Kidney (tissue), 14 donors: ENCODE measurements around the gene PPFIBP1. TPM values are rescaled to one million over a fixed set of nuclear protein-coding genes. Genes with fewer than 3 reads are reported as not detected.
A peak's percentile ranks its signal among the peaks of the same experiment; 100 is the strongest.
"Not testable (repeated sequence)": the region's sequence is repeated elsewhere in the genome, so short reads cannot be mapped to it uniquely, and the experiment has no call there.

Source experiments
- DNase-seq, 5 donors: peaks; one replicate each; pipeline ENCODE4 v3.0.0-alpha.2; 2013 to 2020
- FAIRE-seq: peaks from 2 replicates; lab custom pipeline; 2012; peaks lifted over from hg19 to GRCh38; lab: Jason Lieb, UNC
- H3K27ac ChIP-seq, 2 donors: one replicate each; pipeline ENCODE4 v1.7.0; 2013; ENCODE audit warnings: low read depth in 2 of 2, low read length in 2 of 2, inconsistent platforms in 1 of 2
- H3K27me3 ChIP-seq: one replicate; pipeline ENCODE4 v1.7.1; 2013; ENCODE audit warnings: low read length, inconsistent platforms; ENCODE audit not compliant: control insufficient read depth, insufficient read depth
- H3K36me3 ChIP-seq, 3 donors: one replicate each; pipeline versions ENCODE4 v1.7.0 to v1.7.1; 2013; ENCODE audit warnings: low read length in 3 of 3, control low read depth in 1 of 3, inconsistent platforms in 1 of 3; ENCODE audit not compliant: insufficient read depth in 3 of 3, control insufficient read depth in 2 of 3
- H3K4me1 ChIP-seq, 3 donors: one replicate each; pipeline versions ENCODE4 v1.7.0 to v1.7.1; 2013; ENCODE audit warnings: low read length in 3 of 3, inconsistent platforms in 1 of 3, low read depth in 1 of 3; ENCODE audit not compliant: control insufficient read depth in 2 of 3, insufficient read depth in 2 of 3
- H3K4me3 ChIP-seq, 3 donors: one replicate each; pipeline versions ENCODE4 v1.7.0 to v1.8.1; 2013; ENCODE audit warnings: low read length in 3 of 3, control low read depth in 1 of 3, inconsistent platforms in 1 of 3
- H3K9ac ChIP-seq, 3 donors: one replicate each; pipeline versions ENCODE4 v1.7.0 to v1.7.1; 2013; ENCODE audit warnings: low read length in 3 of 3, control low read depth in 1 of 3, inconsistent platforms in 1 of 3
- H3K9me3 ChIP-seq, 3 donors: one replicate each; pipeline versions ENCODE4 v1.7.0 to v1.7.1; 2013; ENCODE audit warnings: low read length in 3 of 3, control low read depth in 1 of 3, inconsistent platforms in 1 of 3; ENCODE audit not compliant: control insufficient read depth in 2 of 3, insufficient read depth in 1 of 3
- CTCF ChIP-seq: IDR thresholded peaks from 3 replicates; pipeline ENCODE4 v1.5.1; 2012; ENCODE audit warnings: mild to moderate bottlenecking, moderate library complexity, borderline replicate concordance; ENCODE audit not compliant: insufficient read depth; ENCODE audit errors: extremely low read depth
- intact Hi-C: fragments of 100-400 bp; cut with DNase I; formaldehyde crosslinking; loops from one replicate; pipeline ENCODE4 v1.11.1; 2022
- polyA plus RNA-seq: library from polyadenylated mRNA; stranded (reverse); fragments of 350-450 nt; fragmentation: Illumina TruSeq; extraction: RNeasy Lipid Tissue Mini Kit (QIAGEN cat#74804); gene quantifications from one replicate; pipeline ENCODE4 v1.2.3, GENCODE V29; 2014; ENCODE audit warnings: low read depth, low replicate concordance; ENCODE audit not compliant: insufficient read depth
- total RNA-seq: library from RNA; stranded (reverse); fragmentation: NEBNext Ultra II Directional; extraction: Animal tissue kit (Norgen Biotek cat#: 25700); gene quantifications from one replicate; pipeline ENCODE4 v1.2.1, GENCODE V29; 2021
- donor health status: control.
- donor health status: control.
- donor health status: control.
- donor health status: control.
- donor health status: control.
- donor health status: DM: yes; HTN: yes; CAD: no.
- donor health status: Normal renal cell carcinoma (clear cell type).

PPFIBP1 gene
- total and polyA plus RNA-seq, 2 donors from 2014 or later = 12.7 to 175 TPM

- Histone ChIP-seq H3K9me3 (no peaks in the 10 kb centered on the region), H3K4me3 (no peak overlapping the region), H3K9ac (no peak overlapping the region), H3K4me1 (no peaks in the 10 kb centered on the region), H3K27me3 (no peaks in the 10 kb centered on the region), H3K36me3 (peaks cover 2 to 22% (median 5%) of the 10 kb centered on the region in 3 donors), H3K27ac (no peak overlapping the region)
- DNase-seq = peak in 1 of 5 donors; percentile 19
- intact Hi-C loops = no loop called here
- peak; percentile 17 for TF ChIP-seq CTCF
- FAIRE-seq = no peak
Observed at GRCh38 chr12:27732281-27732680, 208.3 kb downstream of the PPFIBP1 start.

DNA sequence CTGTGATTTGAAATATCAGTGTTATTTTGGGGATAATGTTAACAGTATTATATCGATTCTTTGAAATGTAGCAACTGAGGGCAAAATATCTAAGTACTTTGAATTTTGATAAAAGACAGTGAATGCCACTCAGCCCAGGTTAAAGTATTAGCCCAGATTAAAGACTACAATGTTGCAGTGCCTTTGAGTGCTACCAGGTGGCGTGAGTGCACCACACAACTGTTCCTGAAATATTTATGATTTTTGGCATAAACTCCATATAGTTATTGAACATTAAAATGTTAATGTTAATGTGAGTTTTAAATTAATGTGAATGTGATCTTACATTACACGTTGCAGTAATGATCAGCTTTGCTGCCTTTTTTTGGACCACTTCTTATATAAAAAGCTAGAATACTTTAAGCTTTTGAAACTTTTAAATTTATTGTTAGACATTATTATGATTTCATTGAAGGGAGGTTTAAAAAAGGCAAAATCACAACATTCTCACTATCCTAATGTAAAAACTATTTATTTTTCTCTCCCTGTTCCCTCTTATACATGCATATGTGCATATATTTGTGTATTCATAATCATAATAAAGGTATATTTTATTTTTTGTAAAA lies 209.1 kb downstream of the PPFIBP1 start:
- FAIRE-seq = peak; percentile 77
- Histone ChIP-seq H3K36me3 (peaks cover 4 to 18% (median 5%) of the 10 kb centered on the region in 3 donors), H3K4me1 (no peaks in the 10 kb centered on the region), H3K27ac (no peak overlapping the region), H3K27me3 (no peaks in the 10 kb centered on the region), H3K9ac (no peak overlapping the region), H3K9me3 (no peaks in the 10 kb centered on the region), H3K4me3 (no peak overlapping the region)
- intact Hi-C loops = no loop called here
- peak; percentile 79 for TF ChIP-seq CTCF
- peak in 3 of 5 donors; percentile 18 to 28 (median 28) for DNase-seq

- Histone ChIP-seq H3K27me3 (no peaks in the 10 kb centered on the region), H3K36me3 (peaks cover 4 to 18% (median 5%) of the 10 kb centered on the region in 3 donors), H3K27ac (no peak overlapping the region), H3K4me1 (no peaks in the 10 kb centered on the region), H3K9me3 (no peaks in the 10 kb centered on the region), H3K4me3 (no peak overlapping the region), H3K9ac (no peak overlapping the region)
- no peak for TF ChIP-seq CTCF
- DNase-seq (no peak), FAIRE-seq (no peak)
- intact Hi-C loops = no loop called here
Observed at GRCh38 chr12:27733791-27734190, 209.8 kb downstream of the PPFIBP1 start.

DNA sequence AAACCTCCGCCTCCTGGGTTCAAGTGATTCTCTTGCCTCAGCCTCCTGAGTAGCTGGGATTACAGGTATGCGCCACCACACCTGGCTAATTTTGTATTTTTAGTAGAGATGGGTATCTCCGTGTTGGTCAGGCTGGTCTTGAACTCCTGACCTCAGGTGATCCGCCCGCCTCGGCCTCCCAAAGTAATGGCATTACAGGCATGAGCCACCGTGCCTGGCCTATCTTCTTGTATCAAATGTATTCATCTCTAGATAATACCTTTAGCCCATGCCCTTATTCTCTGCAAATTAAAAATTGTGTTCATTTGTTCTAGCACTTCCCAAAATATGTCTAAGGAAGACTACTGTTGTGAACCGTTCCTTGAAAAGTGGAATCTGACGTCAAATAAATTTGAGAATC lies 210.3 kb downstream of the PPFIBP1 start:
- DNase-seq, H3K4me3 ChIP-seq, H3K27ac ChIP-seq, H3K4me1 ChIP-seq, H3K9me3 ChIP-seq, H3K9ac ChIP-seq, FAIRE-seq, intact Hi-C loops, H3K27me3 ChIP-seq: not testable (repeated sequence)
- H3K36me3 ChIP-seq = peaks cover 4 to 22% (median 5%) of the 10 kb centered on the region in 3 donors
